Colonic mucosa (tissue), 4 donors: ENCODE data around the gene ANKRD17. TPM values are rescaled to one million over a fixed set of nuclear protein-coding genes. Genes with fewer than 3 reads are reported as not detected.

Source experiments
- DNase-seq: peaks from one replicate; pipeline ENCODE4 v3.0.0-alpha.2; 2020
- H3K27ac ChIP-seq: fragments of 200-600 bp; one replicate; pipeline ENCODE4 v1.8.0; 2021
- H3K27me3 ChIP-seq: fragments of 200-600 bp; one replicate; pipeline ENCODE4 v1.8.0; 2021
- H3K36me3 ChIP-seq: fragments of 200-600 bp; one replicate; pipeline ENCODE4 v1.8.0; 2021
- H3K4me1 ChIP-seq: fragments of 200-600 bp; one replicate; pipeline ENCODE4 v1.8.0; 2021; ENCODE audit warnings: mild to moderate bottlenecking
- H3K4me3 ChIP-seq: fragments of 200-600 bp; one replicate; pipeline ENCODE4 v1.8.0; 2021
- H3K9ac ChIP-seq, 2 donors: one replicate each; pipeline ENCODE4 v1.7.0; 2013; ENCODE audit warnings: control low read depth in 2 of 2, low read depth in 2 of 2, low read length in 2 of 2
- H3K9me3 ChIP-seq: fragments of 200-600 bp; one replicate; pipeline ENCODE4 v1.8.0; 2021
- intact Hi-C: fragments of 100-400 bp; cut with DNase I; formaldehyde crosslinking; loops from one replicate; pipeline ENCODE4 v1.14.1; 2022
- total RNA-seq, 2 donors: library from RNA; stranded (reverse); fragmentation: NEBNext Ultra II Directional in 1 of 2; extraction: Animal tissue kit (Norgen Biotek cat#: 25700) in 1 of 2; gene quantifications; one replicate each; pipeline ENCODE4 v1.2.1, GENCODE V29; 2021
- TF ChIP-seq, protein P1 (sequence below): fragments of 200-600 bp; IDR thresholded peaks from one replicate; pipeline ENCODE4 v1.8.0; 2022; ENCODE audit warnings: antibody characterized with exemption, mild to moderate bottlenecking
- donor health status: healthy.
- donor health status: DM: no; HTN: no; CAD: no.
- donor health status: DM: no; HTN: no; CAD: no.

The ANKRD17 gene
- total RNA-seq, 2 donors from 2014 or later, result 51.5 to 59.2 TPM

DNA sequence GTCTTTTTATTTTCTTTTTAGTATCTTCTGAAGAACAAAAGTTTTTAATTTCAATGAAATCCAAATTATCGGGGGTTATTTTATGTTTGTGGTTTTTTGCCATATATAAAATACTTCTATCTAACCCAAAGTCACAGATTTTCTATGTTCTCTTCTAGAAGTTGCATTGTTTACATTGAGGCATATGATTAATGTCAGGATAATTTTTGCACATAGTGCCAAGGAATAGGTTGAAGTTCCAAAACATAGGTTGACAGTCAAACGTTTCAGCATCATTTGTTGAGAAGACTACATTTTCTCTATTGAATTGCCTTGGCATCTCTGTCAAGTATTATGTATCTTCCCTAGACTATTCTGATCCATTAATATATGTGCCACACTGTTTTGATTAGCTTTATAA lies 64.5 kb downstream of the ANKRD17 start:
- no peaks in the 10 kb centered on the region for H3K36me3 ChIP-seq
- H3K27me3 ChIP-seq, result no peaks in the 10 kb centered on the region
- intact Hi-C loops, result no loop called here
- no peaks in the 10 kb centered on the region for H3K4me1 ChIP-seq
- TF ChIP-seq, protein P1, sequence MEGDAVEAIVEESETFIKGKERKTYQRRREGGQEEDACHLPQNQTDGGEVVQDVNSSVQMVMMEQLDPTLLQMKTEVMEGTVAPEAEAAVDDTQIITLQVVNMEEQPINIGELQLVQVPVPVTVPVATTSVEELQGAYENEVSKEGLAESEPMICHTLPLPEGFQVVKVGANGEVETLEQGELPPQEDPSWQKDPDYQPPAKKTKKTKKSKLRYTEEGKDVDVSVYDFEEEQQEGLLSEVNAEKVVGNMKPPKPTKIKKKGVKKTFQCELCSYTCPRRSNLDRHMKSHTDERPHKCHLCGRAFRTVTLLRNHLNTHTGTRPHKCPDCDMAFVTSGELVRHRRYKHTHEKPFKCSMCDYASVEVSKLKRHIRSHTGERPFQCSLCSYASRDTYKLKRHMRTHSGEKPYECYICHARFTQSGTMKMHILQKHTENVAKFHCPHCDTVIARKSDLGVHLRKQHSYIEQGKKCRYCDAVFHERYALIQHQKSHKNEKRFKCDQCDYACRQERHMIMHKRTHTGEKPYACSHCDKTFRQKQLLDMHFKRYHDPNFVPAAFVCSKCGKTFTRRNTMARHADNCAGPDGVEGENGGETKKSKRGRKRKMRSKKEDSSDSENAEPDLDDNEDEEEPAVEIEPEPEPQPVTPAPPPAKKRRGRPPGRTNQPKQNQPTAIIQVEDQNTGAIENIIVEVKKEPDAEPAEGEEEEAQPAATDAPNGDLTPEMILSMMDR, result no peak
- no peak for DNase-seq
- no peak overlapping the region for H3K4me3 ChIP-seq
- H3K9ac ChIP-seq, result no peak overlapping the region
- H3K27ac ChIP-seq, result no peak overlapping the region
- no peaks in the 10 kb centered on the region for H3K9me3 ChIP-seq

DNA sequence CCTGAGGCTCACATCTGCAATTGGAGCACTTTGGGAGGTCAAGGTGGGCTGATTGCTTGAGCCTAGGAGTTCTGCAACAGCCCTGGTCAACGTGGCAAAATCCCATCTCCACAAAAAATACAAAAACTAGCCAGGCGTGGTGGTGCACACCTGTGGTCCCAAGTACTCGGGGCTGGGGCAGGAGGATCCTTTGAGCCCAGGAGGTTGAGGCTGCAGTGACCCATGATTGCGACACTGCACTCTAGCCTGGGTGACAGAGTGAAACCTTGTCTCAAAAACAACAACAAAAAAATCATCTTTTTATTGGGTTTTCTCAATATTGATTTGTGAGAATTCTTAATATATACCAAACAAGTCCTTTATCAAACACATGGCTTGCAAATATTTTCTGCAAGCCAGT lies 64.9 kb downstream of the ANKRD17 start:
- intact Hi-C loops, result no loop called here
- Histone ChIP-seq H3K9me3 (no peaks in the 10 kb centered on the region), H3K36me3 (no peaks in the 10 kb centered on the region), H3K9ac (no peak overlapping the region), H3K27ac (no peak overlapping the region), H3K27me3 (no peaks in the 10 kb centered on the region), H3K4me3 (no peak overlapping the region), H3K4me1 (no peaks in the 10 kb centered on the region)
- no peak for DNase-seq
- TF ChIP-seq, protein P1, result no peak

DNA sequence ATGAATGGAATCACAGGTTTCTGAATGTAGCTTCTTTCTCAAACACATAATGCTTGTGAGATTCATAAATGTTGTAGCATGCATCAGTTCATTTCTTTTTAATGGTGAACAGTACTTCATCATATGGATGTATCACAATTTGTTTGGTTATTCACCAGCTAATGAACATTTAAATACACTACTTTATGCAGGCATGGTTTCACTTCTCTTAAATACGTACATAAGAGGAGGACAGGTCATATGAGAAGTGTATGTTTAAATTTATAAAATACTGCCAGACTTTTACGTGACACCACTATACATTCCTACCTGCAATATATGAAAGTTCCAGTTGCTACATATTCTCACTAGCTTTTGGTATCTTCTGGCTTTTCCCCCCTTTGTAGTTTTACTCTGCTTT lies 65.4 kb downstream of the ANKRD17 start:
- Histone ChIP-seq H3K9ac (no peak overlapping the region), H3K36me3 (no peaks in the 10 kb centered on the region), H3K9me3 (no peaks in the 10 kb centered on the region), H3K27ac (no peak overlapping the region), H3K4me1 (no peaks in the 10 kb centered on the region), H3K4me3 (no peak overlapping the region), H3K27me3 (no peaks in the 10 kb centered on the region)
- DNase-seq, result no peak
- TF ChIP-seq, protein P1, result no peak
- intact Hi-C loops, result no loop called here

DNA sequence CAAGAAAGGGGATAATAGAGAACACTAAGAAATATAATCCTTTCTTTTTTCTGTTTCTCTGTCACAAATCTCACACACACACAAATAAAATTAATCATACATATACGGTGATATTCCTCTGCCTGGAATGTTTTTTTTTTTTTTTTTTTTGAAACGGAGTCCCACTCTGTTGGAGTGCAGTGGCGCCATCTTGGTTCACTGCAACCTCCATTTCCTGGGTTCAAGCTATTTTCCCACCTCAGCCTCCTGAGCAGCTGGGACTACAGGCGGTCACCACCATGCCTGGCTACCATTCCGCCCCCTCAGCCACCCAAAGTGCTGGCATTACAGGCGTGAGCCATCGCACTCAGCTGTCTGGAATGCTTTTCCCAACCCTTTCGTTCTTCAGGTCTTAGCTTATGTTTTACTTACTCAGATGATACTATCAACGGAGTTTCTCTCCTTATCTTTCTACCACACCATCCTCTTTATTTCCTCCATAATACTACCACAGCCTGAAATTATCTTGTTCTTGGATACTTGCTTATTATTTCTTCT lies 69.3 kb downstream of the ANKRD17 start:
- H3K27me3 ChIP-seq, result no peaks in the 10 kb centered on the region
- no peaks in the 10 kb centered on the region for H3K9me3 ChIP-seq
- no peak overlapping the region for H3K27ac ChIP-seq
- H3K4me3 ChIP-seq, result no peak overlapping the region
- TF ChIP-seq, protein P1, result no peak
- H3K4me1 ChIP-seq, result no peaks in the 10 kb centered on the region
- no peaks in the 10 kb centered on the region for H3K36me3 ChIP-seq
- intact Hi-C loops, result no loop called here
- DNase-seq, result no peak
- H3K9ac ChIP-seq, result no peak overlapping the region

DNA sequence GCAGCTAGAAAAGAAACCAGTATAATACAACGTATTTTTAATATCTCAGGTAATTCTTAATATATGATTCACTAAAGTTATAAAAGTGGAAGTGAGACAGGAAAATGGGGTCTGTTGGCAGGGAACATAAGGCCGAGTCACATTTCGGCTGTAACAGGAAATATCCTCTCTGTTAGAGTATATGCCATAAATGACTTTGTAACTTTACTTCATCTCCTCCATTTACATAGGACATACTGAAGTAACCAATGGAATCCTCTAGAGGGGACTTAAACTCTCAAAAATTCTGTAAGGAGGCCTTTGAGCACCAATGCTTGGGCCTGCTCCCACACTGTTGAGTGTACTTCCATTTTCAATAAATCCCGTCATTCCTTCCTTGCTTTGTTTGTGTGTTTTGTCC lies 71.3 kb downstream of the ANKRD17 start:
- Histone ChIP-seq H3K27ac (no peak overlapping the region), H3K27me3 (no peaks in the 10 kb centered on the region), H3K4me1 (no peaks in the 10 kb centered on the region), H3K36me3 (no peaks in the 10 kb centered on the region), H3K4me3 (no peak overlapping the region), H3K9ac (no peak overlapping the region), H3K9me3 (no peaks in the 10 kb centered on the region)
- TF ChIP-seq, protein P1, result no peak
- no peak for DNase-seq
- intact Hi-C loops, result no loop called here
